GM08714 (cell line): ENCODE data around the gene HLA-DOB.

Experiments used
- H3K4me3 ChIP-seq: fragments of 200-500 bp; sonication (Bioruptor generic); 2 replicates; pipeline ENCODE4 v1.5.1; 2014; ENCODE audit warnings: mild to moderate bottlenecking, low read length, inconsistent platforms
- ZNF274 ChIP-seq: IDR thresholded peaks from 2 replicates; pipeline ENCODE4 v1.6.1; 2012; ENCODE audit warnings: mild to moderate bottlenecking, low read depth, low read length

HLA-DOB gene

GRCh38 chr6:32816746-32817204, at the start of gene HLA-DOB:
TSS of gene HLA-DOB (minus strand) at chr6:32817002. CDS start at chr6:32816951, 51 bp downstream.
- peak within 1 kb of the TSS; percentile 57 for H3K4me3 ChIP-seq
- no peak for TF ChIP-seq ZNF274

GRCh38 chr6:32865724-32866443, 49.1 kb upstream of the HLA-DOB start:
- H3K4me3 ChIP-seq, result no peak overlapping the region
- TF ChIP-seq ZNF274, result no peak

- no peak overlapping the region for H3K4me3 ChIP-seq
- TF ChIP-seq ZNF274, result no peak
These were observed 45.9 kb upstream of the HLA-DOB start for GRCh38 chr6:32862725-32863124.

GRCh38 chr6:32860674-32861073, 43.9 kb upstream of the HLA-DOB start:
- TF ChIP-seq ZNF274, result no peak
- no peak overlapping the region for H3K4me3 ChIP-seq

- TF ChIP-seq ZNF274, result no peak
- no peak overlapping the region for H3K4me3 ChIP-seq
These were observed 41.4 kb upstream of the HLA-DOB start for GRCh38 chr6:32858194-32858593.

GRCh38 chr6:32857156-32857891, 40.5 kb upstream of the HLA-DOB start:
- no peak overlapping the region for H3K4me3 ChIP-seq
- TF ChIP-seq ZNF274, result no peak

GRCh38 chr6:32855467-32856174, 38.8 kb upstream of the HLA-DOB start:
- H3K4me3 ChIP-seq, result peak overlapping the region; percentile 84
- no peak for TF ChIP-seq ZNF274

- no peak for TF ChIP-seq ZNF274
- peak overlapping the region; percentile 84 for H3K4me3 ChIP-seq
These were observed 37.8 kb upstream of the HLA-DOB start for GRCh38 chr6:32854376-32855178.

GRCh38 chr6:32853541-32854375, 37.0 kb upstream of the HLA-DOB start, which contains the start of the genes PSMB9 and TAP1:
TSS of gene PSMB9 (plus strand) at chr6:32854192. CDS start at chr6:32854230, 38 bp downstream.
TSS of gene TAP1 (minus strand) at chr6:32853704. CDS start at chr6:32853636, 68 bp downstream.
- H3K4me3 ChIP-seq, result peak within 1 kb of the TSS; percentile 84
- TF ChIP-seq ZNF274, result no peak

GRCh38 chr6:32852844-32853540, 36.2 kb upstream of the HLA-DOB start:
- no peak for TF ChIP-seq ZNF274
- H3K4me3 ChIP-seq, result peak overlapping the region; percentile 84

- no peak for TF ChIP-seq ZNF274
- peak overlapping the region; percentile 84 for H3K4me3 ChIP-seq
These were observed 35.4 kb upstream of the HLA-DOB start for GRCh38 chr6:32852018-32852843.
